GM21381 (cell line): ENCODE data around the gene KCNK4.

Source experiments
- ATAC-seq: cut with Tn5 transposase; IDR thresholded peaks from one replicate; pipeline ENCODE4 v1.9.1; 2021; ENCODE audit warnings: mild to moderate bottlenecking, moderate library complexity; ENCODE audit not compliant: unreplicated experiment

KCNK4 gene

DNA sequence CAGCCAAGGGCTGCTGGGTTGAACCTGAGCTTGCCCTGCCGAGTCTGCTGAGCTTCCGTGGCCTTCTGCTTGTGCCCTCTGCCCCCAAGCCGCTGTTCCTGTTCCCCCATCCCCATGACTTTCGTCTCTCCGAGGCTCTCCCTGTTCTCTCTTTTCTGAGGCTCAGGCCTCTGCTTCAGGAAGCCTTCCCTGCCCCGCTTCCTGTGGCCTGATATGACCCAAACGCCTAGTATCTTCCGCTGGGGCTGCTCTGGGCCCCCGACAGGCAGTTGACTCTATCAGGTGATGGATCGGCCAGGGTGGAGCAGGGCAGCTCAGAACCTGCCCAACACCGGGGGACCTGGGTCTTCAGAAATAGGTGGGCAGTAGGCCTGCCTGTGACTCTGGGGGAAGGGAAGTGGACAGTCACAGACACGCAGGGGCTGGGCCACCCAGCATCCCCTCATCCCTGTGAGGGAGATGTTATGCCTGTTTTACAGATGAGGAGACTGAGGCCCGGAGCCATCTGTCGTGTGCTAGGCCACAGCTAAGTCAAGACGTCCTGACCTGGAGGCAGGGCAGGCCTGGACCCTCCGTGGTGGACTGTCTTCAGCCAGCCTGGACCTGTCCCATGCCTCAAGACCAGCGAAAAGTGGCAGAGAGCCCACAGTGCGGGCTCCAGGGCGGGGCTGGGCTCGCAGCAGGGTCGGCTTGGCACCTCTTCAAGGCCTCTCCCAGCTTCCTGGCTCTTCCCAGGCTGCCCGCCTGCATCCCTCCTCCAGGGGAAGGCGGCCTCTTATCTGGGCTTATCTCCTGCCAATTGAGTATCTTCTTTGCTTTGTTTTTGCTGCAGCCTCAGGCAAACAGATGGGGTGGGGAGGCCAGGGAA, 22.8 kb upstream of the KCNK4 start:
- ATAC-seq, result no peak

DNA sequence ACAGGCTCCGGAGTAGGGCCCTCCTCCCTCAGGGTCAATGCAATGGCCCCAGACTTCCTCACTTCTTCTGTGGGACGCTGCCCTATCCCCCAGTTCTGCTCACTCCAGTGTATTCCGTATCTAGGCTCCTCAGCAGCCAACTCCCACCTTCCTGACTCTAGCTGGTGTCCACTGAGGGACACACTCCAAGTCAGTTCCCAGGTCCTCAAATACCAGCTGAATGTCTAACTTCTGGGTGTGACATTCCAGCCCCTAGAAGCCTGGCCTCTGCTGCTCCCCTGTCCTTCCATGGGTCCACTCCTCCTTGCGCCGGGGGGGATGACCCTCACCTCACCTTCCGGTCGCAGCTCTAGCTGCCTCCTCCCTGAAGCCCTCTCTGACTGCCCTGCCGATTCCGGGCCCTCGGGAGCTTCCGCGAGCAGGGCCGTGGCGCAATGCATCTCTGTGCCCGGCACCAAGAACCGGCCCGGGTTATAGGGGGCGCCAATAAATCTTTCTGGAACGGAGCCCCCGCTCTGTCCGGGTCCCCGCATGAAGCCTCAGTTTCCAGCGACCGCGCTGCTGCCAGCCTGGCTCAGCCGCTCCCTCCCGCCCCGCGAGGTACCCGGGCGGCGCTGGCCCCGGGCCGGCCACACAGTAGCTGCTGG, 22.1 kb upstream of the KCNK4 start:
- peak; percentile 6 for ATAC-seq

DNA sequence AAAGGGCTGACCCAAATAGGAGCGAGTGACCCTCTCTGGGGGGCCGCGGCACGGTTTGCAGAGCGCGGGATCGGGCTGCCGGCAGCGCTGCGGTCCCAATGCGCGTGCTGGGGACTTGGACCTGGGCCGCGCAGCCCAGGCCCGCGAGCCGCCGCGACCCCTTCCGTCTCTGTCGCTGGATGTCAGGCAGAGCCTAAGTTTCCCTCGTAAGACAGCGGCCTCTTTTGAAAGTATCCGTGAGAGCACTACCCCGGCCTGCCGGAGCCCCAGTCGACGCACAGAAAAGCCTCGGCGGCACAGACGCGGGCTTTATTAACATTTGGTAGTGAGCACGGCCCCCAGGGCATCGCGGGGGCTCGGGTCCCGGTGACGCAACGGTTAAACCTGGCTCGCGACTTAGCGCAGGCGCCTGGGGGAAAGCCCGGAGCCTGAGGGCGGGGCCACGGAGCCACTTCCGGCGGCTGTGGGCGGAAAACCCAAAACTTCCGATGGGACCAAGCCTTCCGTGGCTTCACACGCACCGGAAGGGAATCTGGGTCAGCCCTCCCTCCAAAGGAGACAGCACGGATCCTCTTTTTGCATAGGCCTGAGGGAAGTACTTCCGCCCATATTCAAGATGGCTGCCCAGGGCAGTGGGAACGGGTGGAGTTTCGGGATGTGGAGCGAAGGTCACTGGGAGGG, 21.4 kb upstream of the KCNK4 start:
- peak; percentile 60 for ATAC-seq

DNA sequence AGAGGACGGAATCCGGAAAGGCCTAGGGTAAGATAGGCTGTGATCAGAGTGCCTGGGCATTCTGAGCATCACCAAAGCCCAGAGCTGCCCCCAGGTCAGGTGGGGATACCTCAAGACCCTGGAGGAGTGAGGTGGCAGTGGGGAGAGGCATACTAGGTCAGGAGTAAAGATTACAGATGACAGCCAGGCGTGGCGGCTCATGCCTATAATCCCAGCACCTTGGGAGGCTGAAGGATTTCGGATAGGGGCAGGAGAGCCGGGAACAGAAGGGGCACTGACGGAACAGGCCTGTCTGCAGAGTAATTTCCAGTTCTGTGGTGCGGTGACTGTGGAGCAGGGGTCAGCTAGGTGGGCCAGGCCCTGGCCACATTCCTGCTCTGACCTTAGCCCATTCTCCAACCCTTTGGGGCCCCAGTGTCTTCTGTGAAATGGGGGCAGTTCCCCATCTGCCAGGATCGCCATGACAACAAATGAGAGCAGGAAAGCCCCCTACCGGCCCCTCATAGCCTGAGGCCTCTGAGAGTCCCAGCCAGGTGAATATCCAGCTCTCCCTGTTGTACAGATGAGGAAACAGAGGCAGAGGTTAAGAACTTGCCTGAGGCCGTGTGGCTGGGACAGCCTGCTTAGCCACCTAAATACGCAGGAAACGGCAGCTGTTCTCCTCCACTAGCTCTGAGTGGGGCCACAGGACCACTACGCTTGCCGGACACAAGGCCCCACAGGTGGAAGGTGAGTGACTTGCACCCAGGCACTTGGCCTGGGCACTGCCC, 15.9 kb upstream of the KCNK4 start:
- no peak for ATAC-seq

DNA sequence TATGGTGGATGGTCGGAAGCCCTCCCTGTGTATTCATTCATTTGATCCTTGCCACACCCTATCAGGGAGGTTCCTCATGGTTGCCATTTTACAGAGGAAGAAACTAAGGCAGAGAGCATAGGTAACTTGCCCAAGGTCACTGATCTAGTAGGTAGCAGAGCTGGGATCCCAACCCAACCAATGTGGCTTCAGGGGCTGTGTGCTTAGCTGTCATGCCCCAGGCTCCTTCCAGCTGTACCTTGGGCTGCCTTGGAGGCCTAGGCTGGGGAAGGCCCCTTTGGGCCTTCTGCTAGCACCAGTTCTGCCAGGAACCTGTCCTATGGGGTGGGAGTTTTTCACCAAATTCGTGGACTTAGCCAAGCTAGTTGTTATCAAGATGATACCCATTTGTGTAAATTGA, 15.3 kb upstream of the KCNK4 start:
- no peak for ATAC-seq

DNA sequence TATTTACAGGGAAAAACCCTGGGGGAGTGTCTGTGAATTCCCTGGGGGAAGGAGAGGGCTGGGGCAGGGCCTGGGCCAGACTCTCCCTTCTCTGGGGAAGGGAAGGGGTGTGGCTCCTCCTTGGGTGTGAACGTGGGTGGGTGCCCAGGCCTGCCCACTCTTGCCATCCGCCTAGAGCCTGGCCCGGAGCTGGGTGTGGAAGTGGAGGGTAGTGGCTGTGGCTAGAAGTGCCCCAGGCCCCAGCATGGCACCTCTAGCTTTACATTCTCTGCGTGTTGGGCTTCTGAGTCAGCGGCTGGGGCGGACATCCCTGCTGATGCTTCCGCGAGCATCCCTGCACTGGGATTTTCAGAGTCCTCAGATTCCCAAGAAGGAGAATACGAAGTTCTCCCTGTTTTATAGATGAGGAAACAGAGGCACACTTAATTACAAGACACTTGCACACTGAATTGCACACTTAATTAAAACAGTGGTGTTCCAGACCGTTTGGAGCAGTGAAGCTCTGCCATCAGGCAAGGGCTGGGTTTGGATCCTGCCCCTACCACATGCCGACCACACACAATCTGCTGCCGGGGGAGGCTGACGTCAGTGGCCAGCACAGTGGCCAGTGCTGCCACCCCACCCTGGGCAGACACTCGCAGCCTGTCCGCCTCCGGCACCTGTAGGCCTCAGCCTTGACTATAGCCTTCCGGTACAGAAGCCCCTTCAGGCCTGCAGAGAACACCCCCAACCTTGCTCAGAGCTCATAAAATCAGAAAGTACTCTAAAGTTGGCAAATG, 14.3 kb upstream of the KCNK4 start:
- ATAC-seq, result no peak

DNA sequence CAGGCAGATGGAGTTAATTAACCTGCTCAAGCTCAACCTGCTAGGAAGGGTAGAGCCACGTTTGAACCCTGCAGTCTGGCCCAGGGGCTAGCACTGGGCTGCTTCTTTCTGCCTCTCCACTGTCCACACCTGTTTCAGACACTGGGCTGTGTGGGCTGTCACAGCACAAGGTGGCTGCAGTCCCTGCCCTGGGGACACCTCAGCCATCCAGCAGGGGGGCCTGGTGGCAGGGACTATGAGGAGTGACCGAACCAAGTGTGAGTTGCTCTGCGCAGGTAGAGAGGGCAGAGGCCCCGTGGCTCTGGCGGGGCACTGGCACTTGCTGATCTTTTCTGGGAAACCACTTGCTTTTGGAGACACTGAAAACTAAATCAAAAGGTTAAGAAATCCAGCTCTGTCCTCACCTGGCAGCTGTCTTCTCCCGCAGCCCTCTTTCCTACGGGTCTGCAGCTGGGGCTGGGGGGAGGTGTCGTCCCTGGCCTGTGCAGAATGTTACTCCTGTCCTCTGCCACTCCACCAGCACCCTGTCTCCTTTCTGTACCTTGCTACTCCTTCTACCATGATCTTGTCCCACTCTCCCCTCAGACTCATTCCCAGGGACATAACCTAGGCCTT, 12.4 kb upstream of the KCNK4 start:
- ATAC-seq, result no peak

DNA sequence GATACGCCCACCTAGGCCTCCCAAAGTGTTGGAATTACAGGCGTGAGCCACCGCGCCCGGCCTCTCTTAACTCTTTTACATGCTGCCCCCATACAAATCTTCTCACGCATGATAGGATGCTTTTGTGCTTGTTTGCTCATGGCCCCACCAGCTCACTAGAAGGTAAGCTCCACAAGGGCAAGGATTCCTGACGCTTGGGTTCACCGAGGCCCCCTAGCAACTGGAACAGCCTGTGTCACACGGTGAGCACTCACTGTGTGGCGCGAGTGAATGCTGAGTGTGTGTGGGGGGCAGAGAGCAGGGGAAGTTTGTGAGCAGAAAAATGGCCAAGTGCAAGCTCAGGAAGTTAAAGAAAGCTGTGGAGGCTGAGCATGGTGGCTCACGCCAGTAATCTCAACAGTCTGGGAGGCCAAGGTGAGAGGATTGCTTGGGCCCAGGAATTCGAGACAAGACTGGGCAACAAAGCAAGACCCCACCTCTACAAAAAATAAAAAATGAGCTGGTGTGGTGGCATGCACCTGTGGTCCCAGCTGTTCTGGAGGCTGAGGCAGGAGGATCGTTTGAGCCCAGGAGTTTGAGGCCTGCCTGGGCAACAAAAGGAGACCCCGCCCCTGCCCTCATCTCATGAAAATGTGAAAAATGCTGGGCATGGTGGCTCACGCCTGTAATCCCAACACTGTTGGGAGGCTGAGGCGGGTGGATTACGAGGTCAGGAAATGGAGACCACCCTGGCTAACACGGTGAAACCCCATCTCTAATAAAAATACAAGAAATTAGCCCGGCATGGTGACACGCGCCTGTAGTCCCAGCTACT, 8.9 kb upstream of the KCNK4 start:
- ATAC-seq, result no peak

DNA sequence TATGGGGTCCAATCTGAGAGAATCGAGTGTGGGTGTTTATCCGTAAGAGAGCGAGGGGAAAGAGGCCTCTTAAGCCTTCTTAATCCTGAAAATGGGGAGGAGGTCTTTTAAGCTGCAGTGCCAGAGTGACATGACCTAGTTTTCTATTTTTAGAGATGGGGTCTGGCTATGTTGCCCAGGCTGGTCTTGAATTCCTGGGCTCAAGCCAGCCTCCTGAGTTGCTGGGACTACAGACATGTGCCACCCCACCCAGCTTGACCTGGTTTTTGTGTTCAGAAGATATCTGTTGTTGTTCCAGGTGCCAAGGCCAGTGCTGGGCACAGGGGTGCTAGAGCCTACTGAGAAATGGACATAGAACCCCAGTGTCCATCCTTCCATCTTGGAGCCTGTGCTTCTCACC, 8.0 kb upstream of the KCNK4 start:
- no peak for ATAC-seq

DNA sequence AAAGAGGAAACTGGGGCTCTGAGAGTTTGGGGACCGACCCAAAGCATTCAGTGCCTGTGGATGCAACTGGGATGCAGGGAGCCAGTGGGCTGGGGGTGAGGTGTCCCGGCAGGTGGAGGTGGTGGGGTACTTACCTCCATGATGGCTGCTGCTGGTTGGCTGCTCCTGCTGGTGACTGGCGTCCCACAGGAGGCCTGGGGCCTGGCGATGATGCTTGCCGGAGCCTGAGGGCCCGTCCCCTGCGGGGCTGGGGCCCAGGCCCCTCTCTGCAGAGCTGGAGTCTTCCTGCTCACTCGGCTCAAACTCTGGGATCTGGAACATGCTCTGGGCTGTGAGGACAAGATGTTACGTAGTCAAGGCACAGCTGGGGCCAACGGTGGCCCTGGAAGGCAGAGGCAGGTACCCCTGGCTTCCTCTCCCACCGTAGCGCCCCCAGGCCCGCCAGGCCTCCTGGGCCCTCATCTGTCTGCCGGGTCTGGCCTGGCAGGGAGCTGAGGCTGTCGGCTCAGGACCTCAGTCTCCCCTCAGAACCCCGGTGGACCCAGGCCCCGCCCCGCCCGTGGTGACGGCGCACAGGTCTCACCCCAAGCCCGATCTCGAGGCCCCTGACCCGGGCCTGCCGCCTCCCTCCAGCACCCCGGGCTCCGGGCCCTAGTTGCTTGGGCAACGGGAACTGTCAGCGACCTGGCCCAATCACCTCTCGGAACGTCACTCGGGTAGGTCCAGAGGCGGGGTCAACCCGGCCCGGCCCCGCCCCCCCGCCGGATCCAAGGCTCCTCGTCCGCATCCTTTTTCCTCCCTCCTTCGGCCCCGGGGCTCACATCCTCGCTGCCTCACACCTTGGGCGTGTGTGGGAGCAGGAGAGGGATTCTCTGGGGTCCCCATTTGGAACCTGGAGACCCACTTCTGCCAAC, 6.8 kb upstream of the KCNK4 start, which contains the start of gene BAD:
Gene BAD, minus strand, starts transcription at position 618 of the 914 bp plus-strand sequence. Its CDS starts 297 bp downstream, at position 321.
- peak; percentile 58 for ATAC-seq

DNA sequence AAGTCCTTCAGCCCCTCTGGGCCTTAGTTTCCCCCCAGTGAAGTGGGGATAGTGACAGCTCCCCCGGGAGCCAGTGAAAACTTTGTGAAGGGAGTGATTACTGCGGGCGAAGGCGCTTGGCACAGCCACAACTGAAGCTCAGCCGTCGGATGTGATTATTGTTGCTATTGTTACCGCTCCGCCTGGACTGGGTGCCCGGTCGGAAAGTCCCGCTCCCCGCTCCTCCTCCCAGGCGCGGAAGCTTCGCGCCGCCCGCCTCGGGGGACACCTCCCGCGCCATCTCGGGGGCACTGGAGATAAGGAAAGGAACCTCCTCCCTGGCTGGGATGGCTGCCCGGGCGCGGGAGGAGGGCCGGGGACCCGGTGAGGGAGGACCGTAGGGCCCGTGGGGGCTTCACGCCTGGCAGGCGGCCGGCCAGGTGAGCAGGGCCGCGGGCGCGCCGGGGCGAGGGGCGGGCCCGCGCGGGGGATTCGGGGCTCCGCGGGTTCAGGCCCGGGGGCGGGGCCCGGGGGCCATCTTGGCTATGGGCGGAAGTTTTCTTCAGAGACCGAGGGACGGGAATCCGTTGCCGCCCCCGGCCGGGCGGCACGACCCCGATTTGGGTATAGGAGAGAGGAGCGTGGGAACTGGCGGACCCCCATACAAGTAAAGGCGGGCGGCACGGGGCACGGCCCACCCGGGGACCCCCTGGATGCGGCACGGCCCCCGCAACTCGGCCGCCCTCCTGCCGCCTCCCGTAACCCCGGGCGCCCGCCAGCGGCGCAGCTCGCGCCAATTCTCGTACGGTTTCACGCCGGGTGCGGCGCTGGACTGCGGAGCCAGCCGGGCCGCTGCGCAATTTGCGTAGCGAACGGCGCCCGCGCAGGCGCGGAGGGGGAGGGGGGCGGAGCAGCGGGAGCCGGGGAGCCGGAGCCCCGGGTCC, 5.9 kb upstream of the KCNK4 start, which contains the start of gene GPR137:
Gene GPR137, plus strand, starts transcription at position 887 of the 923 bp plus-strand sequence. CDS start 677 bp downstream, outside the sequence.
- peak; percentile 61 for ATAC-seq

DNA sequence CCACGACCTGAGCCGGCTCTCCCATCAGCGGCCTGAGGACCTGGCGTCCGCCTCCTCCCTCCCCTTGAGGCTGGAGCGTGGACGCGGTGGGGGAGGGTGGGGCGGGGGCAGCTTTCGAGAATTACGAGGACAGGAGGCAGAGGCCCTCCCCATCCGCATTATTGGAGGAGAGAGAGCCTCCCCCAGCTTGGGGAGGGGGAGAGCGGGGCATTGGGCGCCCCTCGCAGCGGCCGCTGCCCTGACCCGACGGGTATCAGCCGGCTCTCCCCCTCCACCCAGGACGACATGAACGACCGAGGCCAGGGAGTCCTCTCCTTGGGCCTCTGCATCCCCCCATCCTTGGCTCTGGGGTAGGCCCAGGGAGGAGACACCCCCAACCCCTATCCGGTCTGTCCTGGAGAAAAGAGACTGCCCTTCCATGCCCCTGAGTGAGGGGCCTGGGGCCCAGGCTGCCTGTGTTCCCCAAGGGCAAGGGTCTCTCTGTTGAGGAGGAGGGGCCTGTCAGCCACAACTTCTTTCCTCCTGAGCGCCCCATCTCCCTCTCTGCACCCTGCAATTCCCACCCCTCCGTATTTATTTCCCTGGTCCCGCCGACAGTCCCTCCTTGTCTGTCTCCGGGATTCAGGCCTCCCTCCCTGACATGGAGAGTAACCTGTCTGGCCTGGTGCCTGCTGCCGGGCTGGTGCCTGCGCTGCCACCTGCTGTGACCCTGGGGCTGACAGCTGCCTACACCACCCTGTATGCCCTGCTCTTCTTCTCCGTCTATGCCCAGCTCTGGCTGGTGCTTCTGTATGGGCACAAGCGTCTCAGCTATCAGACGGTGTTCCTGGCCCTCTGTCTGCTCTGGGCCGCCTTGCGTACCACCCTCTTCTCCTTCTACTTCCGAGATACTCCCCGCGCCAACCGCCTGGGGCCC, 5.0 kb upstream of the KCNK4 start:
- ATAC-seq, result no peak

DNA sequence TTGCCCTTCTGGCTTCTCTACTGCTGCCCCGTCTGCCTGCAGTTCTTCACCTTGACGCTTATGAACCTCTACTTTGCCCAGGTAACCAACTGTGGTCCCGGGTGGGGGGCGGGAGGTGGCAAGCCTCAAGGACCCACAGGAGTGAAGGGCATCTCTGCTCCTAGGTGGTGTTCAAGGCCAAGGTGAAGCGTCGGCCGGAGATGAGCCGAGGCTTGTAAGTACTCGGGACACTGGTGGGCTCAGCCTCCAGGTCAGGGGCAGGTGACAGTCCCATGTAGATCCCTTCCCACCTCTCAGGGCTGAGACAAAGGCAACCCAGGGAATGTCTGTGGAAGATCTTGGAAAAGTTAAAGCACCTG, 4.3 kb upstream of the KCNK4 start:
- no peak for ATAC-seq

DNA sequence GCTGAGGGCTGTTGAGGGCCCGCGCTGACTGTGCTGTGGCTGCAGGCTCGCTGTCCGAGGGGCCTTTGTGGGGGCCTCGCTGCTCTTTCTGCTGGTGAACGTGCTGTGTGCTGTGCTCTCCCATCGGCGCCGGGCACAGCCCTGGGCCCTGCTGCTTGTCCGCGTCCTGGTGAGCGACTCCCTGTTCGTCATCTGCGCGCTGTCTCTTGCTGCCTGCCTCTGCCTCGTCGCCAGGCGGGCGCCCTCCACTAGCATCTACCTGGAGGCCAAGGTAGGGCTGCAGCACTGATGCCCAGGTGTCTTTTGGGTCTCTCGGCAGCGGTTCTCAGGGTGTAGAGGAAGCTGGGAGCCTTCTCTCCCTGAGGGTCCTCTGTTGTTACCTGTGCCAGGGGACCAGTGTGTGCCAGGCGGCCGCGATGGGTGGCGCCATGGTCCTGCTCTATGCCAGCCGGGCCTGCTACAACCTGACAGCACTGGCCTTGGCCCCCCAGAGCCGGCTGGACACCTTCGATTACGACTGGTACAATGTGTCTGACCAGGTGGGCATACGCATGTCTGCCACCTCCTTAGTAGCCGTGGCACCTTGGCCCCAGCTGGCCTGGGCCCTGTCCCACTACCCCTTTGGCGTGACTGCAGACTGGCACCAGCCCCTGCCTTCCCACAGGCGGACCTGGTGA, 3.3 kb upstream of the KCNK4 start:
- no peak for ATAC-seq

DNA sequence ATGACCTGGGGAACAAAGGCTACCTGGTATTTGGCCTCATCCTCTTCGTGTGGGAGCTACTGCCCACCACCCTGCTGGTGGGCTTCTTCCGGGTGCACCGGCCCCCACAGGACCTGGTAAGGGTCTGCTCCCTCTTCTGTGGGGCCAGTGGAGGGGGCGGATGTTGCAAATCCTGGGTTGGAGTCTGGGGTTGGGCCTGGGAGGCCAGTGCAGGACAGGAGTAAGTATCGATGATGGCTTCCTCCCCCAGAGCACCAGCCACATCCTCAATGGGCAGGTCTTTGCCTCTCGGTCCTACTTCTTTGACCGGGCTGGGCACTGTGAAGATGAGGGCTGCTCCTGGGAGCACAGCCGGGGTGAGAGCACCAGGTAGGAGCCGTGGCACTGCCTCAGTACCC, 2.8 kb upstream of the KCNK4 start:
- no peak for ATAC-seq
